HG02763 (cell line): ENCODE data around the gene TNNT3.

Experiments used
- ATAC-seq: cut with Tn5 transposase; IDR thresholded peaks from one replicate; pipeline ENCODE4 v1.9.1; 2021; ENCODE audit warnings: mild to moderate bottlenecking, moderate library complexity; ENCODE audit not compliant: unreplicated experiment

TNNT3 gene

GRCh38 chr11:1988174-1988573 is 68.7 kb downstream of the TNNT3 start:
- no peak for ATAC-seq
